Neural crest cell (in vitro differentiated cells): ENCODE data around the gene TRPM4. TPM values are rescaled to one million over a fixed set of nuclear protein-coding genes. Genes with fewer than 3 reads are reported as not detected.
"Not testable (repeated sequence)": the region's sequence is repeated elsewhere in the genome, so short reads cannot be mapped to it uniquely, and the experiment has no call there.

Source experiments
- DNase-seq: peaks from one replicate; pipeline ENCODE4 v3.0.0; 2021; ENCODE audit warnings: low read depth, mixed read lengths, low spot score
- H3K27ac Mint-ChIP-seq: one replicate; pipeline ENCODE4 v1.8.0; 2021; ENCODE audit warnings: mild to moderate bottlenecking, mixed read lengths; ENCODE audit not compliant: unreplicated experiment
- H3K27me3 Mint-ChIP-seq: 2 replicates; pipeline ENCODE4 v1.8.0; 2021; ENCODE audit warnings: low read depth, mild to moderate bottlenecking, mixed read lengths
- H3K36me3 Mint-ChIP-seq: 2 replicates; pipeline ENCODE4 v1.8.0; 2021; ENCODE audit warnings: low read depth, mild to moderate bottlenecking, mixed read lengths
- H3K4me1 Mint-ChIP-seq: 2 replicates; pipeline ENCODE4 v1.8.0; 2021; ENCODE audit warnings: mixed read lengths
- H3K4me3 Mint-ChIP-seq: one replicate; pipeline ENCODE4 v1.8.0; 2021; ENCODE audit warnings: mild to moderate bottlenecking, mixed read lengths
- H3K9me3 Mint-ChIP-seq: 2 replicates; pipeline ENCODE4 v1.8.0; 2021; ENCODE audit warnings: mixed read lengths
- CTCF ChIP-seq: fragments of 200-600 bp; sonication (generic); conservative IDR thresholded peaks from 2 replicates; pipeline ENCODE4 v1.5.0; 2021; ENCODE audit warnings: antibody characterized with exemption, mild to moderate bottlenecking
- total RNA-seq: library from RNA; stranded (reverse); gene quantifications from 2 replicates; pipeline ENCODE4 v1.2.1, GENCODE V29; 2021

The TRPM4 gene
- total RNA-seq, 1 donor from 2014 or later = 8.1 TPM

DNA sequence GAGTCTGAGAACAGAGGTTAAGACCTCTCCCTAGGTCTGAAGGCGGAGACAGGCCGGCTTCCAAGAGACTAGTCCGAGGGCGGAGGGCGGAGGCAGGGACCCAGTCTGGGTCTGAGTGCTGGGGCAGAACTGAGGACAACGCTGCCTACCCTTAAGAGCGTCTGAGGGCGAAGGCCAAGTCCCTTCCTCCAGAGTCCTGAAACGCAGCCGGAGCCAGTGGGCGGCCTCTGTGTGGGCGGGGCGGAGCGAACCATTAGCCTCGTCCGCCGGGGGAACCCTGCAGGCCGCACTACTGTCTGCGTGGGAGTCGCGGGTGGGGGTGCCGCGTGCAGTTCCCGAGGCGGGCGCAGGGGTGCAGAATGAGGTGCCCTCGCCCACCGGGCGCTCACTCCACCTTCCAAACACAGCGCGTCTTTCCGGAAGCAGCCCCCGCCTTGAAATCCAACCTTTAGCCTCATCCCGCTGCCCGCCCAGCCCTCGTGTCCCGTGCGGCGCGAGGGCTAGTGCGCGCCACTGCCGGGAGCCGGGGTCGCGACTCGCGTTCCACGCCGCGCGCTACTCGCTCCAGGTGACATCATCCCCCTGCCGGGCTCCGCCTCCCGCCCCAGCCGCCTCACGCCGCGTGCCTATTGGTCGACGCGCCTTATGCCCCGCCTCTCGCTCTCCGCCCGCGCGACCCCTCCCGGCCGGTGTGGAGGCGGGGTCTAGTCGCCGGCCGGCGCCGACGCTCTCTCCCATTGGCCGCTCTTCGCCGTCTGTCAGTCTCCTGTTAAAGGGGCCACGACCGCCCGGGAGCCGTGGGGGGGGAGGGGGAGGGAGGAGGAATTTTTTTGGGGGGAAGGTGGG lies 38.8 kb upstream of the TRPM4 start, which contains the start of gene C19orf73:
TSS of gene C19orf73 (minus strand) at position 579 of the 846 bp plus-strand sequence. CDS start at position 458, 121 bp downstream.
- Mint-ChIP-seq H3K36me3 (no peaks in the 10 kb centered on the region), H3K27ac (peak within 1 kb of the TSS; percentile 81), H3K4me1 (peaks cover 34% of the 10 kb centered on the region), H3K27me3 (peaks cover 41% of the 10 kb centered on the region), H3K9me3 (no peaks in the 10 kb centered on the region), H3K4me3 (peak within 1 kb of the TSS; percentile 87)
- peak; percentile 88 for DNase-seq
- no peak for TF ChIP-seq CTCF

DNA sequence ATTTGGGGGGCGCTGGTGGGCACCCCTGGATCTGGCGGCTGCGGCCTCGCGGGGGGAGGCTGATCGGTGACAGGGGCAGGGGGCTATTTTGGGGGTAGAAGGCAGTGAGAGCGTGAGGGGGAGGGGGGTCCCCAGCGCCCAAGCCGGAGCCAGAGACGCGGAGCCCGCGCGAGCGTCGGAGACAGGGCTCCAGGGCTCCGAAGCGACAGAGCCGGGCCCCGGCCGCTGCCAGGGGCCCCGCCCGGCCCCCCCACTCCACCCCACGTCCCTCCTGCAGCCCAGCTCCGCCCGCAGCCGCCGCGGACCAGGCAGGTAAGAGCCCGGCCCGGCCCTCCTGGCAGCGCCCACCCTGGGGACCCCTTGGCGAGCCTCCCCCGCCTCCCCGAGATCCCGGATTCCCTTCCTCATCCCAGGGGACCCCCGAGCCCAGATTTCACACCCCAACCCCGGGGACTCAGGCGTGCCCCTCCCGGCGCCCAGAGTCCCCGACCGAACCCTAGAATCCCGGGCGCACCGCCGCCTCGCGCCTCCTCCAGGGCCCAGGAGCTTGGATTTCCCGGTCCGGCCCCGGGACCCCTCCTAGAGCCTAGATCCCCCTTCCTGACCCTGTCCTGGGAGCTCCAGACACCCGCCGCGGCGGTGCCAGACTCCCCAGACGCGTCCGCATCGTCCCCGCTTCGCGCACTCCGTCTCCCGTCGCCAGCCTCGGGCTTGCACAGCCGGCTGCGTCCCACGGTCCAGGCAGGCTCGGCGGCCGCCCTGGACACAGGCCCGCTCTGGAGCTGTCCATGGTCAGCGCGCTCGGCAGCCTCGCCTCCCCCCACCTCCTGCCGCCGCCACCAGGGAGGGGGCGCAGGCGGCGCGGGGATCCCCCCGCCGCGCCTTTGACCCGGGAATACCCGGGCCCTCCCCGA lies 37.9 kb upstream of the TRPM4 start, which contains the start of gene PPFIA3:
TSS of gene PPFIA3 (plus strand) at position 134 of the 914 bp plus-strand sequence. CDS start 8,330 bp downstream, outside the sequence.
- H3K27me3 Mint-ChIP-seq = peaks cover 42% of the 10 kb centered on the region
- DNase-seq = peak; percentile 55
- TF ChIP-seq CTCF = no peak
- peak within 1 kb of the TSS; percentile 81 for H3K27ac Mint-ChIP-seq
- no peaks in the 10 kb centered on the region for H3K36me3 Mint-ChIP-seq
- no peaks in the 10 kb centered on the region for H3K9me3 Mint-ChIP-seq
- peak within 1 kb of the TSS; percentile 87 for H3K4me3 Mint-ChIP-seq
- peaks cover 31% of the 10 kb centered on the region for H3K4me1 Mint-ChIP-seq

GRCh38 chr19:49120325-49120683 lies 37.3 kb upstream of the TRPM4 start:
- Mint-ChIP-seq H3K27me3 (peaks cover 39% of the 10 kb centered on the region), H3K4me3 (peak overlapping the region; percentile 86), H3K4me1 (peaks cover 27% of the 10 kb centered on the region), H3K36me3 (no peaks in the 10 kb centered on the region), H3K27ac (no peak overlapping the region), H3K9me3 (no peaks in the 10 kb centered on the region)
- DNase-seq = no peak
- TF ChIP-seq CTCF = no peak

DNA sequence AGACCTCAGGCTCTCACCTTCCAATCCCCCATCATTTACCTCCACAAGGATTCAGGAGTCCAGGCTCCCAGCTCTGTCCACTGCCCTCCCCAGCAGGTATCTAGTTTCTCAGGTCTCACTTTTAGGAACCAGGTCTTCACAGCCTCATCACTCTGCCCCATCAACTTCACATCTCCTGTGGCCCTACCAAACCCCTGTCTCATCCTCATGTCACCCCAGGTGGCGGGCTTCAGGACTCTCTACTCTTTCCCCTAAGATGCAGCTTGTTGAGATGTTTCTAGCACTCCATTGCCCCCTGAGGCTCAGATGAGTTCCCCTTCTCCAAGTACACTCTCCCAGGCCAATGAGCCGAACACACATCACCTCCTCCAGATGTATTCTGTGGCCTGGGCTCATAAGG lies 36.7 kb upstream of the TRPM4 start:
- H3K4me1 Mint-ChIP-seq = peaks cover 25% of the 10 kb centered on the region
- no peak for TF ChIP-seq CTCF
- peaks cover 39% of the 10 kb centered on the region for H3K27me3 Mint-ChIP-seq
- H3K9me3 Mint-ChIP-seq = no peaks in the 10 kb centered on the region
- no peak overlapping the region for H3K27ac Mint-ChIP-seq
- H3K36me3 Mint-ChIP-seq = no peaks in the 10 kb centered on the region
- peak overlapping the region; percentile 86 for H3K4me3 Mint-ChIP-seq
- DNase-seq = no peak

- peak overlapping the region; percentile 6 for H3K4me3 Mint-ChIP-seq
- DNase-seq, H3K27ac Mint-ChIP-seq, H3K9me3 Mint-ChIP-seq, H3K36me3 Mint-ChIP-seq: not testable (repeated sequence)
- peaks cover 35% of the 10 kb centered on the region for H3K27me3 Mint-ChIP-seq
- peaks cover 18% of the 10 kb centered on the region for H3K4me1 Mint-ChIP-seq
These were observed 35.8 kb upstream of the TRPM4 start for GRCh38 chr19:49121841-49122240.

- H3K4me1 Mint-ChIP-seq = peaks cover 12% of the 10 kb centered on the region
- not testable (repeated sequence) for DNase-seq, H3K9me3 Mint-ChIP-seq, H3K27ac Mint-ChIP-seq, H3K36me3 Mint-ChIP-seq
- peak overlapping the region; percentile 44 for H3K4me3 Mint-ChIP-seq
- H3K27me3 Mint-ChIP-seq = peaks cover 35% of the 10 kb centered on the region
These were observed 34.3 kb upstream of the TRPM4 start for GRCh38 chr19:49123285-49123684.
